ENCODE measurements around the gene PILRB.
"Not testable (repeated sequence)": the region's sequence is repeated elsewhere in the genome, so short reads cannot be mapped to it uniquely, and the experiment has no call there.

The PILRB gene

GRCh38 chr7:100356416-100357068 is 1.4 kb upstream of the PILRB start:
- no peak for DNase-seq

- no peak for DNase-seq
Measured at GRCh38 chr7:100357131-100357561, 771 bp upstream of the PILRB start.

GRCh38 chr7:100358857-100359212 is 918 bp downstream of the PILRB start:
- DNase-seq, result no peak

GRCh38 chr7:100360135-100360854 is 2.4 kb downstream of the PILRB start:
- no peak for DNase-seq

- no peak for DNase-seq
Measured at GRCh38 chr7:100363098-100363497, 5.2 kb downstream of the PILRB start.

GRCh38 chr7:100363797-100364196 is 5.9 kb downstream of the PILRB start:
- not testable (repeated sequence) for DNase-seq

- DNase-seq, result no peak
Measured at GRCh38 chr7:100364480-100364879, 6.6 kb downstream of the PILRB start.

- DNase-seq, result not testable (repeated sequence)
Measured at GRCh38 chr7:100365998-100366367, 8.1 kb downstream of the PILRB start.

GRCh38 chr7:100366411-100367250 is 8.7 kb downstream of the PILRB start:
- no peak for DNase-seq

GRCh38 chr7:100367251-100367620 is 9.3 kb downstream of the PILRB start:
- no peak for DNase-seq

GRCh38 chr7:100367676-100368613 is 10.0 kb downstream of the PILRB start:
- no peak for DNase-seq

GRCh38 chr7:100369105-100369504 is 11.2 kb downstream of the PILRB start:
- DNase-seq, result no peak

- no peak for DNase-seq
Measured at GRCh38 chr7:100370303-100370702, 12.4 kb downstream of the PILRB start.

GRCh38 chr7:100370746-100371145 is 12.8 kb downstream of the PILRB start:
- DNase-seq, result no peak

GRCh38 chr7:100371561-100372171 is 13.7 kb downstream of the PILRB start:
- no peak for DNase-seq

- no peak for DNase-seq
Measured at GRCh38 chr7:100372256-100372655, 14.3 kb downstream of the PILRB start.

GRCh38 chr7:100372694-100373093 is 14.8 kb downstream of the PILRB start:
- DNase-seq, result no peak

GRCh38 chr7:100373261-100373831 is 15.4 kb downstream of the PILRB start, which contains the start of gene PILRA:
Gene PILRA, plus strand, starts transcription at chr7:100373487. Its CDS starts 170 bp downstream, at chr7:100373657.
- no peak for DNase-seq

GRCh38 chr7:100373870-100374598 is 16.1 kb downstream of the PILRB start:
- not testable (repeated sequence) for DNase-seq

GRCh38 chr7:100374601-100375000 is 16.7 kb downstream of the PILRB start:
- no peak for DNase-seq

GRCh38 chr7:100376066-100376465 is 18.1 kb downstream of the PILRB start:
- no peak for DNase-seq

Data from activated CD4-positive, alpha-beta T cell treated with anti-CD3 and anti-CD28 coated beads, Interleukin-2, amount 50 U/mL, for 4 hours (primary cell).